Endothelial cell of umbilical vein (primary cell): ENCODE results near the gene PTPRE. TPM values are rescaled to one million over a fixed set of nuclear protein-coding genes. Genes with fewer than 3 reads are reported as not detected.

ENCODE experiments used
- BruUV-seq: library from RNA; stranded (reverse); fragments of 400-500 nt; replicated peaks from 2 replicates; lab custom pipeline; 2021; lab: Mats Ljungman, UMichigan
- CTCF ChIA-PET: fragments of 300-600, 350-600 bp; sonication (Branson Sonifier 250); formaldehyde crosslinking; loops from one replicate; lab custom pipeline; 2021; ENCODE audit warnings: antibody characterized with exemption, inconsistent platforms; lab: Charles Lee
- POLR2A ChIA-PET: fragments of 300-600, 350-600 bp; sonication (Branson Sonifier 250); formaldehyde crosslinking; loops from one replicate; lab custom pipeline; 2021; ENCODE audit warnings: antibody characterized with exemption, inconsistent platforms; lab: Charles Lee
- DNase-seq: peaks from one replicate; pipeline ENCODE4 v3.0.0-alpha.2; 2011; ENCODE audit warnings: low read depth, low spot score
- FAIRE-seq: peaks from 2 replicates; lab custom pipeline; 2011; peaks lifted over from hg19 to GRCh38; lab: Jason Lieb, UNC
- H2AFZ ChIP-seq: 2 replicates; pipeline ENCODE4 v1.6.0; 2012; ENCODE audit warnings: low read depth, low read length, control low read depth, inconsistent platforms
- H3K27ac ChIP-seq: 2 replicates; pipeline ENCODE4 v1.5.1; 2011; ENCODE audit warnings: low read depth, mild to moderate bottlenecking, control low read depth, low read length, moderate library complexity; ENCODE audit not compliant: insufficient read depth
- H3K27me3 ChIP-seq, 2 experiments: 2 replicates each; pipeline versions ENCODE4 v1.6.0 to v1.6.1; 2011; ENCODE audit warnings: low read length in 2 of 2, mixed read lengths in 1 of 2; ENCODE audit not compliant: control insufficient read depth in 2 of 2, insufficient read depth in 2 of 2
- H3K36me3 ChIP-seq, 2 experiments: 2 replicates in 1 of 2; 3 replicates in 1 of 2; pipeline ENCODE4 v1.5.1; 2011; ENCODE audit warnings: low read length in 2 of 2, mild to moderate bottlenecking in 1 of 2, moderate library complexity in 1 of 2; ENCODE audit not compliant: control insufficient read depth in 2 of 2, insufficient read depth in 2 of 2; ENCODE audit errors: extremely low read depth in 1 of 2
- H3K4me1 ChIP-seq: 3 replicates; pipeline ENCODE4 v1.5.1; 2011; ENCODE audit warnings: mild to moderate bottlenecking, low read length; ENCODE audit not compliant: control insufficient read depth, insufficient read depth; ENCODE audit errors: extremely low read depth
- H3K4me2 ChIP-seq: 2 replicates; pipeline ENCODE4 v1.6.1; 2011; ENCODE audit warnings: low read length, control low read depth, mixed read lengths; ENCODE audit not compliant: insufficient read depth
- H3K4me3 ChIP-seq, 3 experiments: fragments of 200-600 bp in 1 of 3; sonication (generic), shearing (Covaris generic) in 1 of 3; replicated peaks in 1 of 3; 2 replicates each; pipeline ENCODE4 v1.5.1; 2011 to 2016; ENCODE audit warnings: control low read depth in 3 of 3, low read length in 3 of 3, mild to moderate bottlenecking in 2 of 3, inconsistent platforms in 1 of 3, low read depth in 1 of 3, moderate library complexity in 1 of 3; ENCODE audit not compliant: insufficient read depth in 1 of 3
- H3K79me2 ChIP-seq: 2 replicates; pipeline ENCODE4 v1.6.0; 2012; ENCODE audit warnings: low read length, inconsistent platforms; ENCODE audit not compliant: control insufficient read depth, insufficient read depth
- H3K9ac ChIP-seq: replicated peaks from 2 replicates; pipeline ENCODE3; 2011; ENCODE audit warnings: low read length, control low read depth; ENCODE audit not compliant: insufficient read depth; ENCODE audit errors: extremely low read depth
- H3K9me1 ChIP-seq: replicated peaks from 3 replicates; pipeline ENCODE4 v1.6.0; 2011; ENCODE audit warnings: mild to moderate bottlenecking, low read length; ENCODE audit not compliant: control insufficient read depth, insufficient read depth; ENCODE audit errors: extremely low read depth
- H3K9me3 ChIP-seq: replicated peaks from 2 replicates; pipeline ENCODE4 v1.5.1; 2012; ENCODE audit warnings: low read length, inconsistent platforms; ENCODE audit not compliant: control insufficient read depth, insufficient read depth
- H4K20me1 ChIP-seq: replicated peaks from 2 replicates; pipeline ENCODE3; 2011; ENCODE audit warnings: mild to moderate bottlenecking, low read length; ENCODE audit not compliant: control insufficient read depth, insufficient read depth; ENCODE audit errors: extremely low read depth
- EZH2 ChIP-seq: IDR thresholded peaks from 2 replicates; pipeline ENCODE4 v1.6.1; 2012; ENCODE audit warnings: borderline replicate concordance, low read depth, mild to moderate bottlenecking, moderate library complexity, low read length, inconsistent platforms; ENCODE audit not compliant: severe bottlenecking
- FOS ChIP-seq: IDR thresholded peaks from 2 replicates; pipeline ENCODE4 v1.6.1; 2011; ENCODE audit warnings: mild to moderate bottlenecking, low read length, moderate library complexity, borderline replicate concordance; ENCODE audit not compliant: insufficient read depth
- GATA2 ChIP-seq: IDR thresholded peaks from 2 replicates; pipeline ENCODE4 v1.7.0; 2011; ENCODE audit warnings: low read depth, mild to moderate bottlenecking, moderate library complexity, mixed read lengths, low read length; ENCODE audit not compliant: insufficient read length, insufficient read depth
- JUN ChIP-seq: IDR thresholded peaks from 2 replicates; pipeline ENCODE4 v1.6.1; 2011; ENCODE audit warnings: borderline replicate concordance, low read depth; ENCODE audit not compliant: insufficient read length, insufficient read depth
- MYC ChIP-seq: IDR thresholded peaks from one replicate; pipeline ENCODE4 v1.6.1; 2011; ENCODE audit warnings: mild to moderate bottlenecking, low read depth, low read length
- POLR2A ChIP-seq: IDR thresholded peaks from 2 replicates; pipeline ENCODE4 v1.6.1; 2012; ENCODE audit warnings: low read depth, mild to moderate bottlenecking, control low read depth, low read length
- POLR2AphosphoS5 ChIP-seq: IDR thresholded peaks from 2 replicates; pipeline ENCODE4 v1.6.1; 2012; ENCODE audit warnings: low read depth, mild to moderate bottlenecking, control low read depth, low read length, moderate library complexity; ENCODE audit not compliant: insufficient read depth
- dilution Hi-C: fragments of 300-500 bp; cut with MboI; formaldehyde crosslinking; loops from one replicate; pipeline ENCODE4 v1.15.0; 2019; ENCODE audit warnings: low sequenced_read_pairs; ENCODE audit not compliant: extremely low pct_ligation_motif_present
- intact Hi-C: fragments of 100-400 bp; cut with micrococcal nuclease; formaldehyde crosslinking; loops from one replicate; pipeline ENCODE4 v1.10.0; 2022
- polyA plus RNA-seq, 4 experiments: library from polyadenylated mRNA; depleted of rRNA in 3 of 4; stranded (reverse) in 3 of 4; unstranded in 1 of 4; fragments of >200 nt; gene quantifications; 2 replicates each; pipeline versions ENCODE4 v1.2.1 to v1.2.3, GENCODE V29; 2011 to 2012; ENCODE audit warnings: missing spikeins in 1 of 4
- total RNA-seq: library from RNA; stranded (reverse); gene quantifications from 2 replicates; pipeline ENCODE4 v1.2.3, GENCODE V29; 2021
- TF ChIP-seq, protein P1 (sequence below): IDR thresholded peaks from 2 replicates; pipeline ENCODE4 v1.6.1; 2011; ENCODE audit not compliant: insufficient read depth, insufficient read length
- TF ChIP-seq, protein P2 (sequence below), 2 donors: IDR thresholded peaks; 1 replicate in 1 of 2; 2 replicates in 1 of 2; pipeline ENCODE4 v1.5.1; 2011; ENCODE audit warnings: low read length in 2 of 2, mild to moderate bottlenecking in 2 of 2, moderate library complexity in 2 of 2, control low read depth in 1 of 2, inconsistent platforms in 1 of 2, low read depth in 1 of 2; ENCODE audit not compliant: insufficient read depth in 1 of 2; ENCODE audit errors: extremely low read depth in 1 of 2

The PTPRE gene
- total and polyA plus RNA-seq, 2 donors (not counting 3 experiments of a cell fraction or from before 2014, with no cell fraction given) = 37.3 to 116 TPM

DNA sequence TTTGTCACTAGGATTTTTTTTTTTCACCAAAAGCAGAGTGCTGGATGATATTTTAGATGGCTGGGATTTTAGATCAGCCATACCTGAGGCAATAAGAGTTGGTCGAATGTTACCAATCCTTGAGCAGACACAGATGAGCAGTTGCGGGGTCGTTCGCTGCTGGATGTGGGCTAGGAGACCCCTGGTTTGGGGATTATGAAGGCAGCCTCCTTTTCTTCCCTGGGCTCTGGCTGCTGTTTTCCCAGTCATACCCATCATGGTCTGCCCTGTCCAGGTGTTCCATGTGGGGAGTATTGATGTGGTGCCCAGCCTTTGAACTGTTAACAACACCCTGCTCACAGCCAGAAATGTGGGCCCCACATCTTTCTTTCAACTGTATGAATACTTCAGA lies 5.0 kb downstream of the PTPRE start:
- H3K9ac ChIP-seq = no peak overlapping the region
- no peaks in the 10 kb centered on the region for H3K9me3 ChIP-seq
- CTCF ChIA-PET = interaction anchor here (0.9 kb wide), 1 partner anchor 157 kb away, joined by 3 read pairs; no protein-coding TSS in a partner anchor
- H3K27ac ChIP-seq = no peak overlapping the region
- H3K4me2 ChIP-seq = no peak overlapping the region
- H4K20me1 ChIP-seq = no peaks in the 10 kb centered on the region
- FAIRE-seq (no peak), DNase-seq (no peak)
- no peak overlapping the region for H3K4me3 ChIP-seq
- dilution Hi-C loops = no loop called here
- TF ChIP-seq, protein P1, sequence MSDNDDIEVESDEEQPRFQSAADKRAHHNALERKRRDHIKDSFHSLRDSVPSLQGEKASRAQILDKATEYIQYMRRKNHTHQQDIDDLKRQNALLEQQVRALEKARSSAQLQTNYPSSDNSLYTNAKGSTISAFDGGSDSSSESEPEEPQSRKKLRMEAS = no peak
- no peak for TF ChIP-seq GATA2
- TF ChIP-seq JUN = no peak
- no peak for TF ChIP-seq FOS
- TF ChIP-seq POLR2A = no peak
- TF ChIP-seq POLR2AphosphoS5 = no peak
- TF ChIP-seq, protein P2, sequence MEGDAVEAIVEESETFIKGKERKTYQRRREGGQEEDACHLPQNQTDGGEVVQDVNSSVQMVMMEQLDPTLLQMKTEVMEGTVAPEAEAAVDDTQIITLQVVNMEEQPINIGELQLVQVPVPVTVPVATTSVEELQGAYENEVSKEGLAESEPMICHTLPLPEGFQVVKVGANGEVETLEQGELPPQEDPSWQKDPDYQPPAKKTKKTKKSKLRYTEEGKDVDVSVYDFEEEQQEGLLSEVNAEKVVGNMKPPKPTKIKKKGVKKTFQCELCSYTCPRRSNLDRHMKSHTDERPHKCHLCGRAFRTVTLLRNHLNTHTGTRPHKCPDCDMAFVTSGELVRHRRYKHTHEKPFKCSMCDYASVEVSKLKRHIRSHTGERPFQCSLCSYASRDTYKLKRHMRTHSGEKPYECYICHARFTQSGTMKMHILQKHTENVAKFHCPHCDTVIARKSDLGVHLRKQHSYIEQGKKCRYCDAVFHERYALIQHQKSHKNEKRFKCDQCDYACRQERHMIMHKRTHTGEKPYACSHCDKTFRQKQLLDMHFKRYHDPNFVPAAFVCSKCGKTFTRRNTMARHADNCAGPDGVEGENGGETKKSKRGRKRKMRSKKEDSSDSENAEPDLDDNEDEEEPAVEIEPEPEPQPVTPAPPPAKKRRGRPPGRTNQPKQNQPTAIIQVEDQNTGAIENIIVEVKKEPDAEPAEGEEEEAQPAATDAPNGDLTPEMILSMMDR (IDR thresholded peaks at IDR 0.05; ENCODE audit: extremely low read depth in 1 of 2, insufficient read depth in 1 of 2, low read depth in 1 of 2, low read length in 2 of 2) = no peak
- no peak for TF ChIP-seq EZH2
- TF ChIP-seq MYC = no peak
- POLR2A ChIA-PET = no interaction called here
- H2AFZ ChIP-seq = no peak overlapping the region
- H3K27me3 ChIP-seq = no peaks in the 10 kb centered on the region
- peaks cover 0 to 3% of the 10 kb centered on the region in 2 experiments for H3K36me3 ChIP-seq
- intact Hi-C loops = no loop called here
- H3K79me2 ChIP-seq = peaks cover 24% of the 10 kb centered on the region
- no TSS peak for BruUV-seq
- no peaks in the 10 kb centered on the region for H3K9me1 ChIP-seq
- peaks cover 16% of the 10 kb centered on the region for H3K4me1 ChIP-seq
